Effector memory CD8-positive, alpha-beta T cell (primary cell): ENCODE measurements around the gene HPS3.
"Not testable (repeated sequence)": the region's sequence is repeated elsewhere in the genome, so short reads cannot be mapped to it uniquely, and the experiment has no call there.

Source experiments
- ATAC-seq: fragments of 150-1000 bp; cut with Tn5 transposase; replicated peaks from 2 replicates; pipeline ENCODE4 v1.10.0; 2021; ENCODE audit warnings: mild to moderate bottlenecking, moderate library complexity
- DNase-seq, 3 experiments: peaks; one replicate each; pipeline ENCODE4 v3.0.0; 2021
- H3K27ac Mint-ChIP-seq, 2 donors: one replicate each; pipeline ENCODE4 v1.8.0; 2022; ENCODE audit warnings: mild to moderate bottlenecking in 2 of 2, mixed read lengths in 2 of 2, moderate library complexity in 2 of 2
- H3K27me3 Mint-ChIP-seq, 2 donors: one replicate each; pipeline ENCODE4 v1.8.0; 2022; ENCODE audit warnings: mixed read lengths in 2 of 2
- H3K36me3 Mint-ChIP-seq: one replicate; pipeline ENCODE4 v1.8.0; 2022; ENCODE audit warnings: mild to moderate bottlenecking, moderate library complexity, mixed read lengths; ENCODE audit not compliant: insufficient read depth
- H3K4me1 Mint-ChIP-seq, 2 donors: one replicate each; pipeline ENCODE4 v1.8.0; 2022; ENCODE audit warnings: low read depth in 2 of 2, mixed read lengths in 2 of 2
- H3K4me3 Mint-ChIP-seq, 2 donors: one replicate each; pipeline ENCODE4 v1.8.0; 2022; ENCODE audit warnings: mild to moderate bottlenecking in 2 of 2, mixed read lengths in 2 of 2, moderate library complexity in 2 of 2
- H3K9me3 Mint-ChIP-seq, 2 donors: one replicate each; pipeline ENCODE4 v1.8.0; 2022; ENCODE audit warnings: mixed read lengths in 2 of 2

HPS3 gene

GRCh38 chr3:149095487-149095886 lies 34.0 kb upstream of the HPS3 start:
- Mint-ChIP-seq H3K4me3 (no peak overlapping the region), H3K27me3 (no peaks in the 10 kb centered on the region)

GRCh38 chr3:149097987-149098386 lies 31.5 kb upstream of the HPS3 start:
- not testable (repeated sequence) for H3K9me3 Mint-ChIP-seq, H3K27me3 Mint-ChIP-seq, H3K4me3 Mint-ChIP-seq, DNase-seq, H3K27ac Mint-ChIP-seq, ATAC-seq, H3K36me3 Mint-ChIP-seq, H3K4me1 Mint-ChIP-seq

More at GRCh38 chr3:149095487-149095886, 34.0 kb upstream of the HPS3 start:
- ATAC-seq = no peak
- H3K9me3 Mint-ChIP-seq = no peaks in the 10 kb centered on the region
- DNase-seq = no peak
- H3K27ac Mint-ChIP-seq = no peak overlapping the region
- peaks cover 3% of the 10 kb centered on the region for H3K36me3 Mint-ChIP-seq
- no peaks in the 10 kb centered on the region for H3K4me1 Mint-ChIP-seq

- H3K36me3 Mint-ChIP-seq = no peaks in the 10 kb centered on the region
Observed at GRCh38 chr3:149101154-149101553, 28.3 kb upstream of the HPS3 start.

GRCh38 chr3:149101641-149102040 lies 27.8 kb upstream of the HPS3 start:
- no peaks in the 10 kb centered on the region for H3K9me3 Mint-ChIP-seq
- ATAC-seq (no peak), DNase-seq (no peak)
- H3K4me3 Mint-ChIP-seq = no peak overlapping the region
- no peaks in the 10 kb centered on the region for H3K4me1 Mint-ChIP-seq
- H3K27me3 Mint-ChIP-seq = peaks cover 0 to 7% of the 10 kb centered on the region in 2 donors
- H3K36me3 Mint-ChIP-seq = no peaks in the 10 kb centered on the region
- H3K27ac Mint-ChIP-seq = no peak overlapping the region

More at GRCh38 chr3:149101154-149101553, 28.3 kb upstream of the HPS3 start:
- peaks cover 0 to 7% of the 10 kb centered on the region in 2 donors for H3K27me3 Mint-ChIP-seq
- H3K9me3 Mint-ChIP-seq = no peaks in the 10 kb centered on the region
- H3K27ac Mint-ChIP-seq = no peak overlapping the region
- ATAC-seq (no peak), DNase-seq (no peak)
- H3K4me1 Mint-ChIP-seq = no peaks in the 10 kb centered on the region
- no peak overlapping the region for H3K4me3 Mint-ChIP-seq

- no peak overlapping the region for H3K27ac Mint-ChIP-seq
- H3K4me1 Mint-ChIP-seq = no peaks in the 10 kb centered on the region
- H3K27me3 Mint-ChIP-seq = peaks cover 0 to 7% of the 10 kb centered on the region in 2 donors
- H3K4me3 Mint-ChIP-seq = no peak overlapping the region
- no peaks in the 10 kb centered on the region for H3K9me3 Mint-ChIP-seq
- no peak for ATAC-seq
- H3K36me3 Mint-ChIP-seq = no peaks in the 10 kb centered on the region
- no peak for DNase-seq
Observed at GRCh38 chr3:149104484-149104883, 25.0 kb upstream of the HPS3 start.

GRCh38 chr3:149114458-149114857 lies 15.0 kb upstream of the HPS3 start:
- DNase-seq (no peak), ATAC-seq (no peak)
- Mint-ChIP-seq H3K36me3 (no peaks in the 10 kb centered on the region), H3K4me1 (no peaks in the 10 kb centered on the region), H3K27ac (no peak overlapping the region), H3K27me3 (peaks cover 0 to 6% of the 10 kb centered on the region in 2 donors), H3K9me3 (no peaks in the 10 kb centered on the region), H3K4me3 (no peak overlapping the region)

GRCh38 chr3:149115114-149115513 lies 14.3 kb upstream of the HPS3 start:
- Mint-ChIP-seq H3K9me3 (no peaks in the 10 kb centered on the region), H3K4me1 (peaks cover 0 to 2% of the 10 kb centered on the region in 2 donors), H3K4me3 (no peak overlapping the region), H3K36me3 (no peaks in the 10 kb centered on the region), H3K27me3 (peaks cover 0 to 3% of the 10 kb centered on the region in 2 donors), H3K27ac (no peak overlapping the region)
- DNase-seq (no peak), ATAC-seq (no peak)

GRCh38 chr3:149118724-149119123 lies 10.7 kb upstream of the HPS3 start:
- no peak for ATAC-seq
- no peaks in the 10 kb centered on the region for H3K27me3 Mint-ChIP-seq
- H3K4me1 Mint-ChIP-seq = peaks cover 2 to 6% of the 10 kb centered on the region in 2 donors
- no peak overlapping the region for H3K27ac Mint-ChIP-seq
- no peaks in the 10 kb centered on the region for H3K36me3 Mint-ChIP-seq
- no peak for DNase-seq
- no peaks in the 10 kb centered on the region for H3K9me3 Mint-ChIP-seq
- no peak overlapping the region for H3K4me3 Mint-ChIP-seq

- H3K27ac Mint-ChIP-seq = no peak overlapping the region
- ATAC-seq = no peak
- H3K9me3 Mint-ChIP-seq = no peaks in the 10 kb centered on the region
- peaks cover 2 to 6% of the 10 kb centered on the region in 2 donors for H3K4me1 Mint-ChIP-seq
- peaks cover 0 to 3% of the 10 kb centered on the region in 2 donors for H3K27me3 Mint-ChIP-seq
- no peaks in the 10 kb centered on the region for H3K36me3 Mint-ChIP-seq
- H3K4me3 Mint-ChIP-seq = no peak overlapping the region
- DNase-seq = no peak
Observed at GRCh38 chr3:149119466-149119865, 10.0 kb upstream of the HPS3 start.

GRCh38 chr3:149120051-149120972 lies 9.1 kb upstream of the HPS3 start:
- Mint-ChIP-seq H3K27ac (no peak overlapping the region), H3K4me3 (no peak overlapping the region), H3K27me3 (peaks cover 0 to 11% of the 10 kb centered on the region in 2 donors), H3K4me1 (peaks cover 2 to 6% of the 10 kb centered on the region in 2 donors), H3K36me3 (no peaks in the 10 kb centered on the region), H3K9me3 (no peaks in the 10 kb centered on the region)
- peak; percentile 23 to 29 (median 26) for DNase-seq
- peak; percentile 88 for ATAC-seq

GRCh38 chr3:149122721-149123578 lies 6.5 kb upstream of the HPS3 start:
- H3K36me3 Mint-ChIP-seq = no peaks in the 10 kb centered on the region
- no peak for ATAC-seq
- no peak overlapping the region for H3K27ac Mint-ChIP-seq
- no peaks in the 10 kb centered on the region for H3K9me3 Mint-ChIP-seq
- no peak for DNase-seq
- H3K4me1 Mint-ChIP-seq = peaks cover 2 to 6% of the 10 kb centered on the region in 2 donors
- no peak overlapping the region for H3K4me3 Mint-ChIP-seq
- H3K27me3 Mint-ChIP-seq = peaks cover 0 to 11% of the 10 kb centered on the region in 2 donors

- H3K27ac Mint-ChIP-seq = peak overlapping the region; percentile 93 to 95
- no peak for DNase-seq
- H3K4me1 Mint-ChIP-seq = peaks cover 32 to 33% of the 10 kb centered on the region in 2 donors
- ATAC-seq = no peak
- no peaks in the 10 kb centered on the region for H3K9me3 Mint-ChIP-seq
- peaks cover 16% of the 10 kb centered on the region for H3K36me3 Mint-ChIP-seq
- peaks cover 0 to 11% of the 10 kb centered on the region in 2 donors for H3K27me3 Mint-ChIP-seq
- H3K4me3 Mint-ChIP-seq = peak overlapping the region; percentile 95 to 96
Observed at GRCh38 chr3:149128821-149129220, 617 bp upstream of the HPS3 start.

GRCh38 chr3:149131589-149131988 lies 2.2 kb downstream of the HPS3 start:
- peaks cover 35 to 51% of the 10 kb centered on the region in 2 donors for H3K4me1 Mint-ChIP-seq

More at GRCh38 chr3:149131589-149131988, 2.2 kb downstream of the HPS3 start:
- ATAC-seq = no peak
- DNase-seq = no peak
- Mint-ChIP-seq H3K27ac (peak overlapping the region; percentile 93 to 95), H3K9me3 (no peaks in the 10 kb centered on the region), H3K4me3 (peak overlapping the region; percentile 95 to 96), H3K36me3 (peaks cover 20% of the 10 kb centered on the region), H3K27me3 (no peaks in the 10 kb centered on the region)
